CD4-positive, alpha-beta T cell (primary cell): ENCODE results near the gene EEFSEC. TPM values are rescaled to one million over a fixed set of nuclear protein-coding genes. Genes with fewer than 3 reads are reported as not detected.

ENCODE experiments used
- ATAC-seq: fragments of 200-7000 bp; cut with Tn5 transposase; one replicate; pipeline ENCODE4 v1.10.0; 2022; ENCODE audit warnings: mild to moderate bottlenecking; ENCODE audit not compliant: poor library complexity
- CTCF ChIA-PET: fragments of 350-600 bp; sonication (Branson Sonifier 250); formaldehyde crosslinking; loops from one replicate; lab custom pipeline; 2021; ENCODE audit warnings: antibody characterized with exemption, inconsistent platforms; lab: Charles Lee
- POLR2A ChIA-PET: fragments of 350-600 bp; sonication (Branson Sonifier 250); formaldehyde crosslinking; loops from one replicate; lab custom pipeline; 2021; ENCODE audit warnings: antibody characterized with exemption, inconsistent platforms; lab: Charles Lee
- DNase-seq, 14 experiments: peaks; one replicate each; pipeline ENCODE4 v3.0.0-alpha.2; 2013 to 2020; ENCODE audit warnings: mixed read lengths in 2 of 14
- H3K27ac ChIP-seq, 2 donors: one replicate each; pipeline versions ENCODE4 v1.5.1 to v1.7.0; 2013; ENCODE audit warnings: low read length in 2 of 2, low read depth in 1 of 2, mild to moderate bottlenecking in 1 of 2
- H3K27me3 ChIP-seq, 2 experiments: 1 replicate in 1 of 2; 2 replicates in 1 of 2; pipeline versions ENCODE4 v1.6.1 to v1.7.0; 2013; ENCODE audit warnings: low read length in 2 of 2, control low read depth in 1 of 2, mild to moderate bottlenecking in 1 of 2, moderate library complexity in 1 of 2; ENCODE audit not compliant: insufficient read depth in 2 of 2, control insufficient read depth in 1 of 2
- H3K36me3 ChIP-seq: one replicate; pipeline ENCODE4 v1.6.1; 2013; ENCODE audit warnings: low read length, control low read depth; ENCODE audit not compliant: insufficient read depth
- H3K4me1 ChIP-seq: one replicate; pipeline ENCODE4 v1.6.1; 2013; ENCODE audit warnings: low read length, control low read depth; ENCODE audit not compliant: insufficient read depth
- H3K4me3 ChIP-seq: one replicate; pipeline ENCODE4 v1.5.1; 2013; ENCODE audit warnings: mild to moderate bottlenecking, low read length, moderate library complexity
- H3K9me3 ChIP-seq, 2 experiments: 1 replicate in 1 of 2; 2 replicates in 1 of 2; pipeline versions ENCODE4 v1.6.1 to v1.7.0; 2013; ENCODE audit warnings: low read length in 2 of 2, mild to moderate bottlenecking in 2 of 2, control low read depth in 1 of 2, moderate library complexity in 1 of 2; ENCODE audit not compliant: control insufficient read depth in 1 of 2, insufficient read depth in 1 of 2
- H3K27ac Mint-ChIP-seq: one replicate; pipeline ENCODE4 v1.8.0; 2020; ENCODE audit warnings: mixed read lengths
- H3K27me3 Mint-ChIP-seq: one replicate; pipeline ENCODE4 v1.8.0; 2021; ENCODE audit warnings: mixed read lengths
- H3K36me3 Mint-ChIP-seq: one replicate; pipeline ENCODE4 v1.8.0; 2021; ENCODE audit warnings: low read depth, mixed read lengths
- H3K4me1 Mint-ChIP-seq: one replicate; pipeline ENCODE4 v1.8.0; 2021; ENCODE audit warnings: low read depth, mixed read lengths
- H3K4me3 Mint-ChIP-seq: one replicate; pipeline ENCODE4 v1.8.0; 2020; ENCODE audit warnings: mild to moderate bottlenecking, mixed read lengths
- H3K9me3 Mint-ChIP-seq: one replicate; pipeline ENCODE4 v1.8.0; 2020; ENCODE audit warnings: mixed read lengths
- intact Hi-C, 2 experiments: fragments of 100-400 bp; cut with DNase I in 1 of 2; cut with micrococcal nuclease in 1 of 2; formaldehyde crosslinking; loops; one replicate each; pipeline versions ENCODE4 v1.15.1 to v1.9.0; 2023 to 2025; cut with DNase I, micrococcal nuclease
- total RNA-seq, 174 experiments: library from RNA in 2 of 174; stranded (reverse) in 2 of 174; gene quantifications; one replicate each; pipeline ENCODE4 v1.2.3 and lab custom pipeline; 2021 to 2026
- TF ChIP-seq, protein P1 (sequence below): fragments of 200-600 bp; IDR thresholded peaks from one replicate; pipeline ENCODE4 v1.8.0; 2022; ENCODE audit warnings: antibody characterized with exemption, mild to moderate bottlenecking

EEFSEC gene
- total RNA-seq, 2 experiments from 2014 or later, result 13.1 to 13.9 TPM

DNA sequence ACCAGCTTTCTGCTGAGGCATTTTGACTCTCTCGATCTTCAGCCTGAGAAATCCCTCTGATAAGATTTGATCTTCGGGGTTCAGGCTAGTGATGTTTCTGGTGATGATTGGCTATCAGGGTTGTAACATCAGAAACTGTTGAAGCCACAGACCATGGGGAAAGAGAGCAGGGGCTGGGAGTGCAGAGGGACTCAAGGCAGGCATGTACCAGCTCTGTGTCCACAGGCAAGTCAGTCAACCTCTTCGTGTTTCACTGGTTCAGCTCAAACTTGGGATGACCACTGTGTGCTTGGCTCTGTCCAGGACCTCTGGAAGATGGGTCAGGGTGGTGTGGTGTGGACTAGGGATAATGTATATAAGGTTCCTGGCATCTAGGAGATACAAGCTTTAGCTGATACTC lies 116.5 kb downstream of the EEFSEC start:
- H3K4me1 Mint-ChIP-seq, result no peaks in the 10 kb centered on the region
- POLR2A ChIA-PET, result no interaction called here
- H3K4me3 ChIP-seq, result no peak overlapping the region
- no peaks in the 10 kb centered on the region for H3K27me3 Mint-ChIP-seq
- no peak overlapping the region for H3K27ac Mint-ChIP-seq
- H3K4me1 ChIP-seq, result no peaks in the 10 kb centered on the region
- H3K9me3 ChIP-seq, result no peaks in the 10 kb centered on the region
- peaks cover 69% of the 10 kb centered on the region for H3K36me3 Mint-ChIP-seq
- DNase-seq (no peak), ATAC-seq (no peak)
- intact Hi-C loops, result no loop called here
- no peaks in the 10 kb centered on the region for H3K27me3 ChIP-seq
- CTCF ChIA-PET, result interaction anchor here (1.0 kb wide), 1 partner anchor 52 kb away, joined by 3 read pairs; no protein-coding TSS in a partner anchor
- no peak overlapping the region for H3K4me3 Mint-ChIP-seq
- H3K36me3 ChIP-seq, result peaks cover 34% of the 10 kb centered on the region
- no peak overlapping the region for H3K27ac ChIP-seq
- H3K9me3 Mint-ChIP-seq, result no peaks in the 10 kb centered on the region
- TF ChIP-seq, protein P1, sequence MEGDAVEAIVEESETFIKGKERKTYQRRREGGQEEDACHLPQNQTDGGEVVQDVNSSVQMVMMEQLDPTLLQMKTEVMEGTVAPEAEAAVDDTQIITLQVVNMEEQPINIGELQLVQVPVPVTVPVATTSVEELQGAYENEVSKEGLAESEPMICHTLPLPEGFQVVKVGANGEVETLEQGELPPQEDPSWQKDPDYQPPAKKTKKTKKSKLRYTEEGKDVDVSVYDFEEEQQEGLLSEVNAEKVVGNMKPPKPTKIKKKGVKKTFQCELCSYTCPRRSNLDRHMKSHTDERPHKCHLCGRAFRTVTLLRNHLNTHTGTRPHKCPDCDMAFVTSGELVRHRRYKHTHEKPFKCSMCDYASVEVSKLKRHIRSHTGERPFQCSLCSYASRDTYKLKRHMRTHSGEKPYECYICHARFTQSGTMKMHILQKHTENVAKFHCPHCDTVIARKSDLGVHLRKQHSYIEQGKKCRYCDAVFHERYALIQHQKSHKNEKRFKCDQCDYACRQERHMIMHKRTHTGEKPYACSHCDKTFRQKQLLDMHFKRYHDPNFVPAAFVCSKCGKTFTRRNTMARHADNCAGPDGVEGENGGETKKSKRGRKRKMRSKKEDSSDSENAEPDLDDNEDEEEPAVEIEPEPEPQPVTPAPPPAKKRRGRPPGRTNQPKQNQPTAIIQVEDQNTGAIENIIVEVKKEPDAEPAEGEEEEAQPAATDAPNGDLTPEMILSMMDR, result no peak

GRCh38 chr3:128270559-128271492 lies 117.5 kb downstream of the EEFSEC start:
- H3K4me1 ChIP-seq, result no peaks in the 10 kb centered on the region
- ATAC-seq (no peak), DNase-seq (no peak)
- H3K36me3 Mint-ChIP-seq, result peaks cover 58% of the 10 kb centered on the region
- H3K27ac ChIP-seq, result no peak overlapping the region
- H3K36me3 ChIP-seq, result peaks cover 25% of the 10 kb centered on the region
- no peaks in the 10 kb centered on the region for H3K9me3 ChIP-seq
- no peak overlapping the region for H3K4me3 ChIP-seq
- no peaks in the 10 kb centered on the region for H3K27me3 Mint-ChIP-seq
- no peaks in the 10 kb centered on the region for H3K27me3 ChIP-seq
- POLR2A ChIA-PET, result no interaction called here
- CTCF ChIA-PET, result no interaction called here
- H3K9me3 Mint-ChIP-seq, result no peaks in the 10 kb centered on the region
- TF ChIP-seq, protein P1, result no peak
- intact Hi-C loops, result no loop called here
- no peak overlapping the region for H3K27ac Mint-ChIP-seq
- H3K4me3 Mint-ChIP-seq, result no peak overlapping the region
- no peaks in the 10 kb centered on the region for H3K4me1 Mint-ChIP-seq

- no peak overlapping the region for H3K27ac Mint-ChIP-seq
- H3K36me3 ChIP-seq, result peaks cover 18% of the 10 kb centered on the region
- H3K27me3 ChIP-seq, result no peaks in the 10 kb centered on the region
- ChIA-PET CTCF (no interaction called here), POLR2A (no interaction called here)
- no peak overlapping the region for H3K4me3 ChIP-seq
- H3K4me1 Mint-ChIP-seq, result peaks cover 5% of the 10 kb centered on the region
- TF ChIP-seq, protein P1, result no peak
- intact Hi-C loops, result no loop called here
- no peaks in the 10 kb centered on the region for H3K27me3 Mint-ChIP-seq
- no peaks in the 10 kb centered on the region for H3K9me3 Mint-ChIP-seq
- no peaks in the 10 kb centered on the region for H3K4me1 ChIP-seq
- H3K9me3 ChIP-seq, result no peaks in the 10 kb centered on the region
- ATAC-seq, result no peak
- no peak for DNase-seq
- H3K36me3 Mint-ChIP-seq, result peaks cover 50% of the 10 kb centered on the region
- no peak overlapping the region for H3K27ac ChIP-seq
- H3K4me3 Mint-ChIP-seq, result no peak overlapping the region
These were observed 118.5 kb downstream of the EEFSEC start for GRCh38 chr3:128271536-128272332.
